Endothelial cell of umbilical vein (primary cell): ENCODE data around the gene ITSN1. TPM values are rescaled to one million over a fixed set of nuclear protein-coding genes. Genes with fewer than 3 reads are reported as not detected.

Experiments used
- BruUV-seq: library from RNA; stranded (reverse); fragments of 400-500 nt; replicated peaks from 2 replicates; lab custom pipeline; 2021; lab: Mats Ljungman, UMichigan
- CTCF ChIA-PET: fragments of 300-600, 350-600 bp; sonication (Branson Sonifier 250); formaldehyde crosslinking; loops from one replicate; lab custom pipeline; 2021; ENCODE audit warnings: antibody characterized with exemption, inconsistent platforms; lab: Charles Lee
- POLR2A ChIA-PET: fragments of 300-600, 350-600 bp; sonication (Branson Sonifier 250); formaldehyde crosslinking; loops from one replicate; lab custom pipeline; 2021; ENCODE audit warnings: antibody characterized with exemption, inconsistent platforms; lab: Charles Lee
- DNase-seq: peaks from one replicate; pipeline ENCODE4 v3.0.0-alpha.2; 2011; ENCODE audit warnings: low read depth, low spot score
- FAIRE-seq: peaks from 2 replicates; lab custom pipeline; 2011; peaks lifted over from hg19 to GRCh38; lab: Jason Lieb, UNC
- H2AFZ ChIP-seq: 2 replicates; pipeline ENCODE4 v1.6.0; 2012; ENCODE audit warnings: low read depth, low read length, control low read depth, inconsistent platforms
- H3K27ac ChIP-seq: 2 replicates; pipeline ENCODE4 v1.5.1; 2011; ENCODE audit warnings: low read depth, mild to moderate bottlenecking, control low read depth, low read length, moderate library complexity; ENCODE audit not compliant: insufficient read depth
- H3K27me3 ChIP-seq, 2 experiments: 2 replicates each; pipeline versions ENCODE4 v1.6.0 to v1.6.1; 2011; ENCODE audit warnings: low read length in 2 of 2, mixed read lengths in 1 of 2; ENCODE audit not compliant: control insufficient read depth in 2 of 2, insufficient read depth in 2 of 2
- H3K36me3 ChIP-seq, 2 experiments: 2 replicates in 1 of 2; 3 replicates in 1 of 2; pipeline ENCODE4 v1.5.1; 2011; ENCODE audit warnings: low read length in 2 of 2, mild to moderate bottlenecking in 1 of 2, moderate library complexity in 1 of 2; ENCODE audit not compliant: control insufficient read depth in 2 of 2, insufficient read depth in 2 of 2; ENCODE audit errors: extremely low read depth in 1 of 2
- H3K4me1 ChIP-seq: 3 replicates; pipeline ENCODE4 v1.5.1; 2011; ENCODE audit warnings: mild to moderate bottlenecking, low read length; ENCODE audit not compliant: control insufficient read depth, insufficient read depth; ENCODE audit errors: extremely low read depth
- H3K4me2 ChIP-seq: 2 replicates; pipeline ENCODE4 v1.6.1; 2011; ENCODE audit warnings: low read length, control low read depth, mixed read lengths; ENCODE audit not compliant: insufficient read depth
- H3K4me3 ChIP-seq, 3 experiments: fragments of 200-600 bp in 1 of 3; sonication (generic), shearing (Covaris generic) in 1 of 3; replicated peaks in 1 of 3; 2 replicates each; pipeline ENCODE4 v1.5.1; 2011 to 2016; ENCODE audit warnings: control low read depth in 3 of 3, low read length in 3 of 3, mild to moderate bottlenecking in 2 of 3, inconsistent platforms in 1 of 3, low read depth in 1 of 3, moderate library complexity in 1 of 3; ENCODE audit not compliant: insufficient read depth in 1 of 3
- H3K79me2 ChIP-seq: 2 replicates; pipeline ENCODE4 v1.6.0; 2012; ENCODE audit warnings: low read length, inconsistent platforms; ENCODE audit not compliant: control insufficient read depth, insufficient read depth
- H3K9ac ChIP-seq: replicated peaks from 2 replicates; pipeline ENCODE3; 2011; ENCODE audit warnings: low read length, control low read depth; ENCODE audit not compliant: insufficient read depth; ENCODE audit errors: extremely low read depth
- H3K9me1 ChIP-seq: replicated peaks from 3 replicates; pipeline ENCODE4 v1.6.0; 2011; ENCODE audit warnings: mild to moderate bottlenecking, low read length; ENCODE audit not compliant: control insufficient read depth, insufficient read depth; ENCODE audit errors: extremely low read depth
- H3K9me3 ChIP-seq: replicated peaks from 2 replicates; pipeline ENCODE4 v1.5.1; 2012; ENCODE audit warnings: low read length, inconsistent platforms; ENCODE audit not compliant: control insufficient read depth, insufficient read depth
- H4K20me1 ChIP-seq: replicated peaks from 2 replicates; pipeline ENCODE3; 2011; ENCODE audit warnings: mild to moderate bottlenecking, low read length; ENCODE audit not compliant: control insufficient read depth, insufficient read depth; ENCODE audit errors: extremely low read depth
- CTCF ChIP-seq, 2 donors: IDR thresholded peaks; 1 replicate in 1 of 2; 2 replicates in 1 of 2; pipeline ENCODE4 v1.5.1; 2011; ENCODE audit warnings: low read length in 2 of 2, mild to moderate bottlenecking in 2 of 2, moderate library complexity in 2 of 2, control low read depth in 1 of 2, inconsistent platforms in 1 of 2, low read depth in 1 of 2; ENCODE audit not compliant: insufficient read depth in 1 of 2; ENCODE audit errors: extremely low read depth in 1 of 2
- EZH2 ChIP-seq: IDR thresholded peaks from 2 replicates; pipeline ENCODE4 v1.6.1; 2012; ENCODE audit warnings: borderline replicate concordance, low read depth, mild to moderate bottlenecking, moderate library complexity, low read length, inconsistent platforms; ENCODE audit not compliant: severe bottlenecking
- FOS ChIP-seq: IDR thresholded peaks from 2 replicates; pipeline ENCODE4 v1.6.1; 2011; ENCODE audit warnings: mild to moderate bottlenecking, low read length, moderate library complexity, borderline replicate concordance; ENCODE audit not compliant: insufficient read depth
- GATA2 ChIP-seq: IDR thresholded peaks from 2 replicates; pipeline ENCODE4 v1.7.0; 2011; ENCODE audit warnings: low read depth, mild to moderate bottlenecking, moderate library complexity, mixed read lengths, low read length; ENCODE audit not compliant: insufficient read length, insufficient read depth
- JUN ChIP-seq: IDR thresholded peaks from 2 replicates; pipeline ENCODE4 v1.6.1; 2011; ENCODE audit warnings: borderline replicate concordance, low read depth; ENCODE audit not compliant: insufficient read length, insufficient read depth
- MAX ChIP-seq: IDR thresholded peaks from 2 replicates; pipeline ENCODE4 v1.6.1; 2011; ENCODE audit not compliant: insufficient read depth, insufficient read length
- MYC ChIP-seq: IDR thresholded peaks from one replicate; pipeline ENCODE4 v1.6.1; 2011; ENCODE audit warnings: mild to moderate bottlenecking, low read depth, low read length
- POLR2A ChIP-seq: IDR thresholded peaks from 2 replicates; pipeline ENCODE4 v1.6.1; 2012; ENCODE audit warnings: low read depth, mild to moderate bottlenecking, control low read depth, low read length
- POLR2AphosphoS5 ChIP-seq: IDR thresholded peaks from 2 replicates; pipeline ENCODE4 v1.6.1; 2012; ENCODE audit warnings: low read depth, mild to moderate bottlenecking, control low read depth, low read length, moderate library complexity; ENCODE audit not compliant: insufficient read depth
- dilution Hi-C: fragments of 300-500 bp; cut with MboI; formaldehyde crosslinking; loops from one replicate; pipeline ENCODE4 v1.15.0; 2019; ENCODE audit warnings: low sequenced_read_pairs; ENCODE audit not compliant: extremely low pct_ligation_motif_present
- intact Hi-C: fragments of 100-400 bp; cut with micrococcal nuclease; formaldehyde crosslinking; loops from one replicate; pipeline ENCODE4 v1.10.0; 2022
- polyA plus RNA-seq, 4 experiments: library from polyadenylated mRNA; depleted of rRNA in 3 of 4; stranded (reverse) in 3 of 4; unstranded in 1 of 4; fragments of >200 nt; gene quantifications; 2 replicates each; pipeline versions ENCODE4 v1.2.1 to v1.2.3, GENCODE V29; 2011 to 2012; ENCODE audit warnings: missing spikeins in 1 of 4
- total RNA-seq: library from RNA; stranded (reverse); gene quantifications from 2 replicates; pipeline ENCODE4 v1.2.3, GENCODE V29; 2021

ITSN1 gene
- total and polyA plus RNA-seq, 2 donors (not counting 3 experiments of a cell fraction or from before 2014, with no cell fraction given) = 72.2 to 86.8 TPM

- POLR2A ChIA-PET = no interaction called here
- Histone ChIP-seq H3K9me1 (no peaks in the 10 kb centered on the region), H3K27me3 (no peaks in the 10 kb centered on the region), H3K79me2 (no peaks in the 10 kb centered on the region), H3K27ac (no peak overlapping the region), H3K4me2 (no peak overlapping the region), H3K36me3 (peaks cover 9 to 10% of the 10 kb centered on the region in 2 experiments), H3K4me1 (no peaks in the 10 kb centered on the region), H2AFZ (no peak overlapping the region), H4K20me1 (no peaks in the 10 kb centered on the region), H3K9ac (no peak overlapping the region), H3K4me3 (no peak overlapping the region), H3K9me3 (no peaks in the 10 kb centered on the region)
- dilution Hi-C loops (no loop called here), intact Hi-C loops (no loop called here)
- FAIRE-seq (no peak), DNase-seq (no peak)
- BruUV-seq = no TSS peak
- TF ChIP-seq GATA2 (no peak), POLR2AphosphoS5 (no peak), POLR2A (no peak), JUN (no peak), MAX (no peak), EZH2 (no peak), FOS (no peak), MYC (no peak), CTCF (IDR thresholded peaks at IDR 0.05; ENCODE audit: extremely low read depth in 1 of 2, insufficient read depth in 1 of 2, low read depth in 1 of 2, low read length in 2 of 2) (no peak)
- CTCF ChIA-PET = interaction anchor here (1.9 kb wide), 1 partner anchor 8 kb away, joined by 11 read pairs; no protein-coding TSS in a partner anchor
Measured at GRCh38 chr21:33598051-33598450, 44.2 kb upstream of the ITSN1 start.
